HEK293T (cell line): ENCODE data around the gene SPATA32.

Experiments used
- CTCF ChIA-PET: fragments of 350-600 bp; formaldehyde crosslinking; extraction: SDS; loops from one replicate; lab custom pipeline; 2021; ENCODE audit warnings: antibody characterized with exemption, inconsistent platforms; lab: Yijun Ruan, JAX
- POLR2A ChIA-PET: fragments of 350-600 bp; formaldehyde crosslinking; extraction: SDS; loops from one replicate; lab custom pipeline; 2020; ENCODE audit warnings: antibody characterized with exemption, inconsistent platforms; lab: Yijun Ruan, JAX
- DNase-seq: peaks from one replicate; pipeline ENCODE4 v3.0.0; 2012; ENCODE audit warnings: mixed read lengths; ENCODE audit errors: extremely low spot score
- ARNT ChIP-seq: fragments of 450-650 bp; IDR thresholded peaks from 2 replicates; pipeline ENCODE4 v1.6.1; 2017; ENCODE audit warnings: mild to moderate bottlenecking
- BHLHE40 ChIP-seq: fragments of 450-650 bp; IDR thresholded peaks from 2 replicates; pipeline ENCODE4 v1.6.1; 2016; ENCODE audit warnings: mild to moderate bottlenecking, moderate library complexity, borderline replicate concordance
- CTBP1 ChIP-seq: fragments of 450-650 bp; IDR thresholded peaks from 2 replicates; pipeline ENCODE4 v1.6.1; 2016; ENCODE audit warnings: borderline replicate concordance
- ELF4 ChIP-seq: fragments of 450-650 bp; IDR thresholded peaks from 2 replicates; pipeline ENCODE4 v1.6.1; 2017; ENCODE audit warnings: antibody characterized with exemption
- FOXA1 ChIP-seq: fragments of 450-650 bp; IDR thresholded peaks from 2 replicates; pipeline ENCODE4 v1.6.1; 2016; ENCODE audit warnings: mild to moderate bottlenecking
- FOXK2 ChIP-seq: fragments of 450-650 bp; IDR thresholded peaks from 2 replicates; pipeline ENCODE4 v1.6.1; 2016; ENCODE audit warnings: mild to moderate bottlenecking
- FOXM1 ChIP-seq: fragments of 450-650 bp; IDR thresholded peaks from 2 replicates; pipeline ENCODE4 v1.6.1; 2017; ENCODE audit warnings: mild to moderate bottlenecking, borderline replicate concordance
- HDGF ChIP-seq: fragments of 450-650 bp; IDR thresholded peaks from 2 replicates; pipeline ENCODE4 v1.6.1; 2017; ENCODE audit warnings: antibody characterized with exemption, borderline replicate concordance
- L3MBTL2 ChIP-seq: fragments of 450-650 bp; conservative IDR thresholded peaks from 2 replicates; pipeline ENCODE4 v1.6.1; 2016; ENCODE audit warnings: mild to moderate bottlenecking
- LEF1 ChIP-seq: fragments of 450-650 bp; IDR thresholded peaks from 2 replicates; pipeline ENCODE4 v1.6.1; 2017; ENCODE audit warnings: mild to moderate bottlenecking, borderline replicate concordance
- NFRKB ChIP-seq: fragments of 450-650 bp; IDR thresholded peaks from 2 replicates; pipeline ENCODE4 v1.6.1; 2016; ENCODE audit warnings: mild to moderate bottlenecking, moderate library complexity
- PKNOX1 ChIP-seq: fragments of 450-650 bp; IDR thresholded peaks from 2 replicates; pipeline ENCODE4 v1.6.1; 2016
- SP1 ChIP-seq: fragments of 450-650 bp; IDR thresholded peaks from 2 replicates; pipeline ENCODE4 v1.6.1; 2017
- SUZ12 ChIP-seq: fragments of 450-650 bp; IDR thresholded peaks from 2 replicates; pipeline ENCODE4 v1.6.1; 2016; ENCODE audit warnings: mild to moderate bottlenecking
- TARDBP ChIP-seq: fragments of 450-650 bp; IDR thresholded peaks from 2 replicates; pipeline ENCODE4 v1.6.1; 2016
- ZNF384 ChIP-seq: fragments of 450-650 bp; IDR thresholded peaks from 2 replicates; pipeline ENCODE4 v1.6.1; 2016

SPATA32 gene

GRCh38 chr17:45222289-45222995 lies 39.5 kb downstream of the SPATA32 start:
- POLR2A ChIA-PET: no interaction called here
- CTCF ChIA-PET: interaction anchor here (0.7 to 2.2 kb wide), 4 partner anchors 10 to 87 kb away, joined by 3 to 9 read pairs (median 4); partner anchors contain the start of gene ACBD4
- TF ChIP-seq HDGF (no peak), NFRKB (no peak), TARDBP (no peak), FOXK2 (no peak), FOXA1 (no peak), ARNT (no peak), ELF4 (no peak), ZNF384 (no peak), L3MBTL2 (no peak), BHLHE40 (no peak), FOXM1 (no peak), CTBP1 (no peak), SP1 (no peak)
- no peak for DNase-seq

- ChIA-PET CTCF (interaction anchor here (0.7 to 2.2 kb wide), 3 partner anchors 10 to 86 kb away, joined by 3 to 9 read pairs (median 3); partner anchors contain the start of gene ACBD4), POLR2A (interaction anchor here (1.3 kb wide), 1 partner anchor 26 kb away, joined by 3 read pairs; no protein-coding TSS in a partner anchor)
- no peak for DNase-seq
- no peak for TF ChIP-seq FOXM1
- TF ChIP-seq CTBP1: no peak
- no peak for TF ChIP-seq BHLHE40
- TF ChIP-seq ELF4: no peak
- TF ChIP-seq SUZ12: no peak
- no peak for TF ChIP-seq SP1
- no peak for TF ChIP-seq PKNOX1
- TF ChIP-seq FOXA1: no peak
- TF ChIP-seq ARNT: no peak
- TF ChIP-seq NFRKB: no peak
- no peak for TF ChIP-seq FOXK2
- no peak for TF ChIP-seq ZNF384
- TF ChIP-seq LEF1: no peak
- no peak for TF ChIP-seq TARDBP
- no peak for TF ChIP-seq L3MBTL2
- TF ChIP-seq HDGF: no peak
Observed at GRCh38 chr17:45222014-45222288, 39.9 kb downstream of the SPATA32 start.

GRCh38 chr17:45221081-45222013 lies 40.5 kb downstream of the SPATA32 start, which contains the start of gene FMNL1:
Gene FMNL1 (plus strand): TSS chr17:45221885. CDS start chr17:45222125, 240 bp downstream.
- TF ChIP-seq SP1: no peak
- DNase-seq: peak; percentile 58
- ChIA-PET POLR2A (interaction anchor here (0.6 to 1.3 kb wide), 3 partner anchors 12 to 73 kb away, joined by 3 to 4 read pairs (median 3); partner anchors contain the start of gene HEXIM1), CTCF (interaction anchor here (0.7 to 2.2 kb wide), 3 partner anchors 11 to 86 kb away, joined by 3 to 9 read pairs (median 3); partner anchors contain the start of gene ACBD4)

- ChIA-PET CTCF (interaction anchor here (1.3 to 3.2 kb wide), 7 partner anchors 12 to 170 kb away, joined by 3 to 25 read pairs (median 12); partner anchors contain the start of gene ACBD4), POLR2A (interaction anchor here (0.5 to 0.9 kb wide), 3 partner anchors 8 to 13 kb away, joined by 3 to 4 read pairs (median 4); no protein-coding TSS in a partner anchor)
- no peak for TF ChIP-seq TARDBP
- TF ChIP-seq HDGF: no peak
- TF ChIP-seq SP1: no peak
- no peak for TF ChIP-seq CTBP1
- no peak for TF ChIP-seq FOXK2
- no peak for TF ChIP-seq BHLHE40
- TF ChIP-seq ELF4: no peak
- TF ChIP-seq SUZ12: no peak
- no peak for TF ChIP-seq FOXM1
- TF ChIP-seq NFRKB: no peak
- TF ChIP-seq PKNOX1: no peak
- no peak for TF ChIP-seq ARNT
- no peak for DNase-seq
Observed at GRCh38 chr17:45220079-45220478, 41.8 kb downstream of the SPATA32 start.

- CTCF ChIA-PET: interaction anchor here (0.7 to 3.2 kb wide), 17 partner anchors 9 to 174 kb away, joined by 3 to 25 read pairs (median 5); partner anchors contain the start of gene ACBD4
- POLR2A ChIA-PET: interaction anchor here (0.8 to 1.2 kb wide), 5 partner anchors 9 to 84 kb away, joined by 3 to 9 read pairs (median 4); partner anchors contain the start of gene ACBD4
- DNase-seq: peak; percentile 86
- no peak for TF ChIP-seq NFRKB
- no peak for TF ChIP-seq SUZ12
- no peak for TF ChIP-seq SP1
- TF ChIP-seq ARNT: no peak
- TF ChIP-seq CTBP1: no peak
- no peak for TF ChIP-seq L3MBTL2
- no peak for TF ChIP-seq TARDBP
- TF ChIP-seq ELF4: no peak
- TF ChIP-seq FOXA1: no peak
- TF ChIP-seq PKNOX1: no peak; the same call in 1 of the 2 replicates
- TF ChIP-seq HDGF: no peak
- TF ChIP-seq FOXM1: no peak
- TF ChIP-seq BHLHE40: no peak
- no peak for TF ChIP-seq FOXK2
- TF ChIP-seq LEF1: no peak
- TF ChIP-seq ZNF384: no peak
Observed at GRCh38 chr17:45218895-45219661, 42.8 kb downstream of the SPATA32 start.
